Neural cell (in vitro differentiated cells): ENCODE results near the gene COG5.
A peak's percentile ranks its signal among the peaks of the same experiment; 100 is the strongest.

ENCODE experiments used
- EP300 ChIP-seq: fragments of 450-650 bp; conservative IDR thresholded peaks from 2 replicates; pipeline ENCODE4 v1.6.1; 2014; ENCODE audit warnings: antibody characterized with exemption, mild to moderate bottlenecking, moderate library complexity; ENCODE audit not compliant: poor library complexity, severe bottlenecking
- EZH2 ChIP-seq: fragments of 200-600, 300-800 bp; shearing (Covaris generic), sonication (generic); IDR thresholded peaks from 2 replicates; pipeline ENCODE4 v1.6.1; 2014; ENCODE audit warnings: antibody characterized with exemption, low read length, borderline replicate concordance, mild to moderate bottlenecking; ENCODE audit not compliant: insufficient read depth, poor library complexity, severe bottlenecking
- MXI1 ChIP-seq: fragments of 450-650 bp; conservative IDR thresholded peaks from 2 replicates; pipeline ENCODE4 v1.6.1; 2014; ENCODE audit warnings: antibody characterized with exemption, mild to moderate bottlenecking; ENCODE audit not compliant: poor library complexity, severe bottlenecking
- POLR2AphosphoS5 ChIP-seq: IDR thresholded peaks from 2 replicates; pipeline ENCODE4 v1.6.1; 2012
- RAD21 ChIP-seq: fragments of 450-650 bp; conservative IDR thresholded peaks from 2 replicates; pipeline ENCODE4 v1.6.1; 2014; ENCODE audit warnings: antibody characterized with exemption, mild to moderate bottlenecking, moderate library complexity
- SMC3 ChIP-seq: fragments of 450-650 bp; conservative IDR thresholded peaks from 2 replicates; pipeline ENCODE4 v1.6.1; 2014; ENCODE audit warnings: antibody characterized with exemption, mild to moderate bottlenecking, moderate library complexity; ENCODE audit not compliant: poor library complexity
- TAF1 ChIP-seq: IDR thresholded peaks from 2 replicates; pipeline ENCODE4 v1.6.1; 2012; ENCODE audit warnings: low read depth
- TF ChIP-seq, protein P1 (sequence below): fragments of 450-650 bp; IDR thresholded peaks from 2 replicates; pipeline ENCODE4 v1.5.1; 2014; ENCODE audit warnings: antibody characterized with exemption, mild to moderate bottlenecking, moderate library complexity; ENCODE audit not compliant: poor library complexity, severe bottlenecking
- TF ChIP-seq, protein P2 (sequence below): IDR thresholded peaks from 2 replicates; pipeline ENCODE4 v1.6.1; 2012; ENCODE audit warnings: borderline replicate concordance

DNA sequence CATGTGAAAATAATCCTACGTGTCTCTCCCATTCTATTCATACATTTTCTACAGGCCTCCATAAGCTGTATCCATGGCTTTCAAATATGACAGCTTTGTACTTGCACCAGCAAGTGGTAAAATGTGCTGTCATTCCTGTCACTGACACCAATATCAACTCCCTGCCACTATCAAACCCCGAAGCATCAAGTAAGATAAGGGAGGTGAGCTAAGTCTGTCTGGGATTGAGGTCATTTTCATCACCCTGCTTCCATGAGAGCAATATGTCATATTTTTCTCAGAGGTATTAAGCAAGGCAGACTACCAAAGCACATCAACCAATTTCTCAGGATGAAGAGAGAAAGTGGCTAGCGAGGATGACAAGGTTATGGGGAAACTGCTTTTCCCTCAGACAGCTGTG lies 82.8 kb downstream of the COG5 start:
- TF ChIP-seq EZH2 (no peak), EP300 (peak; percentile 98), RAD21 (no peak), TAF1 (no peak), POLR2AphosphoS5 (peak; percentile 89), MXI1 (peak; percentile 20), SMC3 (no peak)
- TF ChIP-seq, protein P1, sequence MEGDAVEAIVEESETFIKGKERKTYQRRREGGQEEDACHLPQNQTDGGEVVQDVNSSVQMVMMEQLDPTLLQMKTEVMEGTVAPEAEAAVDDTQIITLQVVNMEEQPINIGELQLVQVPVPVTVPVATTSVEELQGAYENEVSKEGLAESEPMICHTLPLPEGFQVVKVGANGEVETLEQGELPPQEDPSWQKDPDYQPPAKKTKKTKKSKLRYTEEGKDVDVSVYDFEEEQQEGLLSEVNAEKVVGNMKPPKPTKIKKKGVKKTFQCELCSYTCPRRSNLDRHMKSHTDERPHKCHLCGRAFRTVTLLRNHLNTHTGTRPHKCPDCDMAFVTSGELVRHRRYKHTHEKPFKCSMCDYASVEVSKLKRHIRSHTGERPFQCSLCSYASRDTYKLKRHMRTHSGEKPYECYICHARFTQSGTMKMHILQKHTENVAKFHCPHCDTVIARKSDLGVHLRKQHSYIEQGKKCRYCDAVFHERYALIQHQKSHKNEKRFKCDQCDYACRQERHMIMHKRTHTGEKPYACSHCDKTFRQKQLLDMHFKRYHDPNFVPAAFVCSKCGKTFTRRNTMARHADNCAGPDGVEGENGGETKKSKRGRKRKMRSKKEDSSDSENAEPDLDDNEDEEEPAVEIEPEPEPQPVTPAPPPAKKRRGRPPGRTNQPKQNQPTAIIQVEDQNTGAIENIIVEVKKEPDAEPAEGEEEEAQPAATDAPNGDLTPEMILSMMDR: no peak
- TF ChIP-seq, protein P2, sequence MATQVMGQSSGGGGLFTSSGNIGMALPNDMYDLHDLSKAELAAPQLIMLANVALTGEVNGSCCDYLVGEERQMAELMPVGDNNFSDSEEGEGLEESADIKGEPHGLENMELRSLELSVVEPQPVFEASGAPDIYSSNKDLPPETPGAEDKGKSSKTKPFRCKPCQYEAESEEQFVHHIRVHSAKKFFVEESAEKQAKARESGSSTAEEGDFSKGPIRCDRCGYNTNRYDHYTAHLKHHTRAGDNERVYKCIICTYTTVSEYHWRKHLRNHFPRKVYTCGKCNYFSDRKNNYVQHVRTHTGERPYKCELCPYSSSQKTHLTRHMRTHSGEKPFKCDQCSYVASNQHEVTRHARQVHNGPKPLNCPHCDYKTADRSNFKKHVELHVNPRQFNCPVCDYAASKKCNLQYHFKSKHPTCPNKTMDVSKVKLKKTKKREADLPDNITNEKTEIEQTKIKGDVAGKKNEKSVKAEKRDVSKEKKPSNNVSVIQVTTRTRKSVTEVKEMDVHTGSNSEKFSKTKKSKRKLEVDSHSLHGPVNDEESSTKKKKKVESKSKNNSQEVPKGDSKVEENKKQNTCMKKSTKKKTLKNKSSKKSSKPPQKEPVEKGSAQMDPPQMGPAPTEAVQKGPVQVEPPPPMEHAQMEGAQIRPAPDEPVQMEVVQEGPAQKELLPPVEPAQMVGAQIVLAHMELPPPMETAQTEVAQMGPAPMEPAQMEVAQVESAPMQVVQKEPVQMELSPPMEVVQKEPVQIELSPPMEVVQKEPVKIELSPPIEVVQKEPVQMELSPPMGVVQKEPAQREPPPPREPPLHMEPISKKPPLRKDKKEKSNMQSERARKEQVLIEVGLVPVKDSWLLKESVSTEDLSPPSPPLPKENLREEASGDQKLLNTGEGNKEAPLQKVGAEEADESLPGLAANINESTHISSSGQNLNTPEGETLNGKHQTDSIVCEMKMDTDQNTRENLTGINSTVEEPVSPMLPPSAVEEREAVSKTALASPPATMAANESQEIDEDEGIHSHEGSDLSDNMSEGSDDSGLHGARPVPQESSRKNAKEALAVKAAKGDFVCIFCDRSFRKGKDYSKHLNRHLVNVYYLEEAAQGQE: no peak
